Femur (tissue), 1 donor: Measurements from ENCODE around the gene ZC3H12C.

Experiments
- DNase-seq: peaks from one replicate; pipeline ENCODE4 v3.0.0-alpha.2; 2017

ZC3H12C gene

DNA sequence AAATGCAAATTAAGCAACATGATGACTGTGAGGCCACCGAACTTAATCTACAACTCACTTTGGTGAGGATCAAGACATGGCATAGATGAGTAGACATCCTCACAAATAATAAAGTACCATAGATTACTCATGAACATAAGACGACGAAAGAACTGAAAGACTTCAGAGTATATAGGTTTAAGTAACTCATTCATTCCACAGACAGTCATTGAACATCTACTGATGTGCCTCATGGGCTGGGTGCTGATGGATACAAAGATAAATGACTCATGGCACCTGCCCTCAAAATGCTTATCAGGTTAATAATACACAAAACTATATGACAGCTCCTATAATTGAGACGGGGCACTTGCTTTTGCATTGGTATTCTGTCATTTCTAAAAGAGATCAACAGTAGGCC, 63.3 kb downstream of the ZC3H12C start:
- no peak for DNase-seq

DNA sequence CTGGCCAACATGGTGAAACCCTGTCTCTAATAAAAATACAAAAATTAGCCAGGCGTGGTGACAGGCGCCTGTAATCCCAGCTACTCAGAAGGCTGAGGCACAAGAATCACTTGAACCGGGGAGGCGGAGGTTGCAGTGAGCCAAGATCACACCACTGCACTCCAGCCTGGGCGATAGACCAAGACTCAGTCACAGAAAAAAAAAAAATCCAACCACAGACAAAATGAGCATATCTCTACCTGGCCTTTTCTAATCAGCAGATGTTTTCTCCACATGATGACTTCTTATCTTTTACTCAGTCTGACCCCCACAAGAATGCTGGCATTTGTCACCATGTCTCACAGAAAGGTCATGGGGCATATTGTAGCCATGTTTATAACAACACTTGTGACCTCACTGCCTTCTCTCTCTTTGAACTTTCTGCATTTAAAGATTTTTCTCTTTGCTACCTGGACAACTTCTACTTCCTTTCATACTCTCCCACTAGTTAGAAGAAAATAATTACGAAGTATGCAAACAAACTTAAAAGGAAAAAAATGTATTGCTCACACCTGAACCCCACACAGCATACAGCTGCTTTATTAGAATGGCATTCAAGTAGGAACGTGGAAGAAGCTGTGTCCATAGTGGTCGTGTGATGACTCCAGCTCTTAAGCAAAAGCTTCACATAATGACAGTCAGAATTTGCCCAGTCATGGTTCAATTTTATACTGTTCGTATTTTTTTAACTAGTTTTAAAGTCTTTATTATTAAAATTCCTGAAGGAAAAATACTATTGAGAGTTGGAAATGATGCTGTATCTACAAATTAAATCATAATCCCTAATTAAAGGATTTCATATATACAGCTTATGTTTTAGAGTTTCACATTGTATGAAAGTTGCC, 65.4 kb downstream of the ZC3H12C start:
- no peak for DNase-seq

DNA sequence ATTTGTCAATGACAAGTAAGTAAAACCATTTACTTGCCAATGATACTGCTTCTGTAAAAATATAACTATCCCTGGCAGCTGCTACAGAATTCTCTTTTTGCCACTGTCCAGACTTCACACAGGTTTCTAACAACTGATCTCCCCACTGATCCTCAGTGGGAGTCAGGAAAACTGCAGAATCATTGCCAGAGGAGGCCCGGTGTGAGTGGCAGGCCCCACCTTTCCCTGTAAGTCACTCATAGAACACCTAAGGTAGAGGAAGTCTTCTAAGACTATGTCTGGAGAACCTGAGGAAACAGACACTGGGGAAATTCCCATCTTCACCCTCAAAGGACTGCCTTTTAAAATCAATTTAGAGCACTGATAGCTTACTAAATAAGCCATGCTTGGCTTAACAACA, 66.3 kb downstream of the ZC3H12C start:
- DNase-seq: no peak

DNA sequence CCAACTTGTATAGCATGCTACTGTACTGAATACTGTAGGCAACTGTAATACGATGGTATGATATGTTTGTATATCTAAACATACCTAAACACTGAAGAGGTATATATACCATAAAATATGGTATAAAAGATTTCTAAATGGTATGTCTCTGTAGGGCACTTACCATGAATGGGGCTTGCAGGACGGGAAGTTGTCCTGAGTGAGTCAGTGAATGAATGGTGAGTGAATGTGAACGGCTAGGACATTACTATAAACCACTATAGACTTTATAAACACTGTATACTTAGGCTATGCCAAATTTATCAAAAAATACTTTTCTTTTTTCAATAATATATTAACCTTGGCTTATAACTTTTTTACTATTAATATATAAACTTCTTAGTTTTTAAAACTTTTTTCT, 66.8 kb downstream of the ZC3H12C start:
- DNase-seq: no peak

DNA sequence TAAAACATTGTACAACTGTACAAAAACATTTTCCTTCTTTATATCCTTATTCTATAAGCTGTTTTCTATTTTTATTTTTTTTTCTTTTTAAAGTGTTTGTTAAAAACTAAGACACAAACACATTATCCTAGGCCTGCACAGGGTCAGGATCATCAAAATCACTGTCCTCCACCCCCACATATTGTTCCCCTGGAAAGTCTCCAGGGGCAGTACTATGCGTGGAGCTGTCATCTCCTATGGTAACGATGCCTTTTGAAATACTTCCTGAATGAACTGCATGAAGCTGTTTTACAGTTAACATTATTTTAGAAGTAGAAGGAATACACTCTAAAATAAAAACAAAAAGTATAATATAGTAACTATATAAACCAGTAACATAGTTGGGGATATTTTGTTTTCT, 67.2 kb downstream of the ZC3H12C start:
- DNase-seq: no peak

DNA sequence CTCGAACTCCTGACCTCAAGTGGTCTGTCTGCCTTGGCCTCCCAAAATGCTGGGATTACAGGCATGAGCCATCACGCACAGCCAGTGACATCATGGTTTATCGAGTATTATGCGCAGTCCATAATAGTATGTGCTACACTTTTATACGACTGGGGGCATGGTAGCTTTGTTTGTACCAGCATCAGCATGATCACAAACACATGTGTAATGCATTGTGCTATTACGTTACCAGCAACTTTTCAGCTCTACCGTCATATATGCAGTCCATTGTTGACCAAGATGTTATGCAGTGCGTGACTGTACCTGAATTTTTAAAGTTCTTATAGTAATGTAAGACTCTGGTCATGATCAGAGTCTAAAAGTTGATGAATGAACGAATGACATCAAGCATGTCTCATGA, 67.9 kb downstream of the ZC3H12C start:
- no peak for DNase-seq

DNA sequence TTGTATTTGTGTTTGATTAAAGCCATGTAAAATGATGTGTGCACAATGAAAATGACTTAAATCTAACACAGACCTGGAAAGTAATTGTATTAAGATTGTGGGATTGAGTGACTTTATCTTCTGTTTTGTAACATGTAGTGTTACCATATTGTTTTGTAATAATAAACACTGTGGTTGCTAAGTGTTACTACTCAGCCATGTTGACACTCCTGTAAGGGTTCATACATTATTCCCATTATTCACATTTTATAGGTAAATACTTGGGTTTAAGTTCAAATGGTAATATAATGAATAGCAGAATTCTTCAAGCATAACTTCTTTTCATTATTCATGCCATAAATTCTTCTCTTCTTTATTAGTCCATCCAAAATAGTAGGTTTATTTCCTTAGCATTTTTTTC, 69.0 kb downstream of the ZC3H12C start:
- no peak for DNase-seq

DNA sequence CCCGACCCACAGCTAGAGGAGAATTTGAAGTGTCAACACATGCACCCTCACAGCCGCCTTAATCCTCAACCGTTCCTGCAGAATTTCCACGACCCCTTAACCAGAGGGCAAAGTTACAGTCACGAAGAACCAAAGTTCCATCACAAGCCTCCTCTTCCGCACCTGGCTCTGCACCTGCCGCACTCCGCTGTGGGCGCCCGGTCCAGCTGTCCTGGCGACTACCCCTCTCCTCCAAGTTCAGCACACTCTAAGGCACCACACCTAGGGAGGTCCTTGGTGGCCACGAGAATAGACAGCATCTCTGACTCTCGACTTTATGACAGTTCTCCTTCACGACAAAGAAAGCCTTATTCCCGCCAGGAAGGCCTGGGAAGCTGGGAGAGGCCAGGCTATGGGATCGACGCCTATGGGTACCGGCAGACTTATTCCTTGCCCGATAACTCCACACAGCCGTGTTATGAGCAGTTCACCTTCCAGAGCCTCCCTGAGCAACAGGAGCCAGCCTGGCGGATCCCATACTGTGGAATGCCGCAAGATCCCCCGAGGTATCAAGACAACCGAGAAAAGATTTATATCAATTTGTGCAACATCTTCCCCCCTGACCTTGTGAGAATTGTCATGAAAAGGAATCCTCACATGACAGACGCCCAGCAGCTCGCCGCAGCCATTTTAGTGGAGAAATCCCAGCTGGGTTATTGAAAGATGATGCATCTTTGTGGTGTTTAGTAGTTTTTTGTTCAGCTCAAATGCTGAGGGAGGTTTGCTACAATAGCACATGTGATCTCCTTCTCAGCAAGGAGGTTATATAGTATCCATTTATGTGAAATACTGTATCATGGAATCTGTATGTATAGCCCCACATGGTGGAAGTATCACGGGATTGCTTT, 72.1 kb downstream of the ZC3H12C start:
- DNase-seq: no peak

DNA sequence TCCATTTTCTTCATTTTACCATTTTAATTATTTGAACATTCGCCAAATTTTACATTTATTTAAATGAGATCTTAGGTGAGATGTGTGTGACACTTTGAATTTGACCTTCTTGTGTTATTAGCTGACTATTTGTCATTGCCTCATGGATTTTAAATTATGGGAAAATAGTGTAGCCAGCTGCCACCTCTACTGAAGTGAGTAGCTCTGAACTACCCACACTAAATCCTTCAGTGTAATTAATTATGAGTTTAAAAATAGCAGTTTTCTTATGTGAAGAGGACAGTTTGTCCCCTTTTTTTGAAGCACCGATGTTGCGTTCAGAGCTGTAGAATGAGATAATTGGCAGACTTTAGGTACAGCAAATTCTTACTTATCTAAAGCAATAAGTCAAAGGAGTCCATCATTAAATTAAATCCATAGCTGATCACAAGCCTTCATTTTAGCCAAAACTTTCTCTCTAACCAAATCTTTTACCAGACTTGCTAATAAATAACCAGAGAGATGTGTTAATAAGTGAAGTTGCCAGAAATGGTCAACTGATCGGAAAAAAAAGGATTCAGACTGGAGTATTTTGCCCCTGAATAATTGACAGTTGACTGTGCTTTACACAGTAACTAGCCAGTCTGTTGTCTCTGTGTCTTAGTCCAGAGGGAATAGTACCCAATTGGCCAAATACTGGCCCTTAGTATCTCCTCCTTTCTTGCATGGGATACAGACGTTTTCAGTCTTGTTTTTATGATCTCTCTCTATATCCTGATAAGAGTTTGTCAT, 75.0 kb downstream of the ZC3H12C start:
- DNase-seq: no peak

DNA sequence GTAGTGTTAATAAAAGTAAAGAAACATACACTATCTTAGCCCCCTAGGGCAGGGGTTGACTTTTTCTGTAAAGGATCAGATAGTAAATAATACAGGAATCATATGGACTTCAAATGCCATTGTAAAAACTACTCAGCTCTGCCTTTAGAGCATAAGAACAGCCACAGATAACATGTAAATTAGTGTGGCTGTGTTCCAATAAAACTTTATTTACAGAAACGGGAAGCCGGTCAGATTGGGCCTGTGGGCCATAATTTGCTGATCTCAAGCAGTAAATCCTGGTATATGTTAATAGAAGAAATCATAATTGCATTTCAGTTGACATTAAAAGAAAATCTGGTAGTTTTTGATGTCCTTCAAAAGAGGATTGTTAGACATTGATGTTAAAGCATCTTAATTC, 76.5 kb downstream of the ZC3H12C start:
- DNase-seq: no peak

DNA sequence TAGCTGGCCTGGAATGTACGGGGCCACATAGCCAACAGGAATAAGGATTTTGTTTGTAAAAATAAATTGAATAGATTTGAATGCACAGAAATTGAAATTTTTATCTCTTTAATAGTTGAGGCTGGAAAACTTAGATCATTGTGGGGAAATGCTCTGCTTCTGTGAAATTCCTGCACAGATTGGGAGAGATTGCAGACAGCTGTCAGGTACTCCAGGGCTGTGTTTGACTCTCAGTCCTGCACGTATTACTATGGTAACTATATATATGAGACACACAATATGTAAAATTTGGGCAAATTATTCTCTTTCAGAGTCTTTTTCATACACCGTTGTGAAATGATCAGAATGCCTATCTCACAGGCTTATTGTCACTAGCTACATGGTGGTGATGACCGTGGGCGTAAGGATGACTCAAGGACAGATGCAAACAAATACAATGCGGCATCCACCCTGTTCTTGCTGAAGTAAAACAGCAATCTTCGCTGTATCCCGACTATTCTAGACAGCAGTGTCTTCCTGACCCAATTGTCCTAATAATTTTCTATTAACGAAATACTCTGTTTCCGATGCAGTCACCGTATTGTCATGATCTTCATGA, 79.4 kb downstream of the ZC3H12C start:
- no peak for DNase-seq

DNA sequence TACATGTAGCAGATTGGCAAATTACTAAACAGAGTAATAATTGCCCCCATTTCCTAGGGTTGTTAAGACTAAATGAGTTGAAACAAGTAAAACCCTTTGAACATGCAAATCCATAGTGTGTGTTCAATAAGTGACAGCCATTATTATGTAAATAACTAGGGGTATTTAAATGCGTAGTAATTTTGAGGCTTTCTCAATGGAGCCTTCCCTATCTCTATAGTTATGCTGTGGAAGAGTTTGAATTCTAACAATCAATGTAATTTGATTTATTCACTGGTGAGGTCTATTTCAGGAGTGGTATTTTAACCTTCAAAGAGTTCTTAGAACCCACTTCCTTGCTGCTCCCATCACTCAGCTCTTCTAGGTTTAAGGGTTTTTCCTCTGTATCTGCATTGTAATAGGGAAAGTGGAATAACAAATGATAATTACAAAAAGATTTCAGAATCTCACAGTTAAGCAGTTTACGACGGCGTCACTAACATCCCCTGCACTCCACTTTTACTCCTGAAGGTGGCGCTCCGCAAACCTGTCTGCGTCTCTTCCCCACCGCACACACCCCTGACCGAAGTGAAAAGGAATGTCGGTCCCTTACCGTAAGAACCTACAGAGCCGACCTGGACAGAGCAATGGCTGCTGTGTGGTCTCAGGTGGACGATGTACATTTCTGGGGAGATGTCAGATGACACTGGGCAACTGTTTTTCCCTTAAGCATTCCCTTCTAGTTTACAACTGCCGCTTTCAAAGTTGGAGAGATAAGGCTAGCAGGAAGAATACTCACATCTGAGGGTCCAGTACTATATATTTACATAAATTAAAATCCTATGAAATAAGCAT, 80.8 kb downstream of the ZC3H12C start:
- peak; percentile 58 for DNase-seq

DNA sequence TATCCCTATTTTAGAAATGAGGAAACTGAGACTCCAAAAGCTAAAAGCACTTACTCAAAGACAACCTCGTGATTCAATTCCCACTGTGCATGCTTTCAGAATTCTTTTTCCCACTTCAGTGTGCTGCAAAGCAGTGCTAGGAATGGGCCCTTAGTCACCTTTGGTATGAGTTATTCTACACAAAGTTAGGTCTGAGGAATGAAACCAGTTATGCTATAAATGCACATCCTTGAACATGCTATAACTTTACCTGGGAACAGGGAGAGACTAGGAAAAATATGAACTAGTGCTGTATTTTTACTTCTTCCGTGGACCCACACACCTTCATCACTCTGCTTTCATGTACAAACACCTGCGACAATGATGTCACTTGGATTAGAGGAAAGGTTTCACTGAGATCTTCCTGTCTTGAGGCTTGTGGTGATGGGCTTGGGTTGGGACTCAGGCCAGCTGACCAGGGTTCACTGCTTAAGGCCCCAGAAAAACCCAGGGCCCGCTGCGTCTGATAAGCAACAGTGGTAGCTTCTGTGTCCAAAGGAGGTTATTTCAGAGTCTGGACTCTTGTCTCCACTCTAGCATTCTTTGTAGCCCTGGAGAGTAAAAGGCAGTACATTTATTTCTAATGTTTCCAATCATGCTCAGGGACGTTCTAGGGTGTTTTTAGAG, 81.6 kb downstream of the ZC3H12C start:
- no peak for DNase-seq

DNA sequence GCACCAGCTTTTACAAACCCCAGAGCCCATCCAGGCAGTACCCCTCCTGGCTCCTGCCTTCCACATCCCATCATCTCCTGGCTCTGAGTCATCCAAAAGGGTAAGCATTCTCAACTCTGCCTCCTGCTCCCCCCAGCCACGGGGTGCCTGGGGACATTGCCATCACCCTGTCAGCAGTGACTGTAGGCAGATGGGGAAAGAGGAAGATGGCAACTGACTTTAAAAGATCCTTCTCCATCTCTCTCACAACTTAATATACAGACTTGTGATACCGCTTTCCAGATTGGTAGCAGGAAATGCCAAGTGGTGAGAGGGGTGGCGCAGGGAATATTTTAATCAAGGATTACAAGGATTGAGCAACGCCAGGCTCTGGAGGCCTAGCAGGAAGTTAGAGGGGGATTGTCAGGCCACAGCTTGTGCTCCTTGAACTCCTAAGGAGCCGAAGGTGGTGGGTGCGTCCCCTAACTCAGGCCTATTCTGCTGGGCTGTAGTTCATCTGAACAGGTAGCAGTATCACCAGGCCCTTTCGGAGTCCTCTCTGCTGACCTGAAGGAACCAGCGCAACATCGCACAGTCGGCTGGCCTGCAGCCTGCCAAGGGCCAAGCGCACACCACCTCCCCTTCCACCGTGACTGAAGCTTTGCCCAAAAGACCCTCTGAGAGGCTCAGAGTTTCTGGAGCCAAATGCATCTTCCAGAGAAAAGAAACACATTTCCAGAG, 83.3 kb downstream of the ZC3H12C start:
- no peak for DNase-seq

DNA sequence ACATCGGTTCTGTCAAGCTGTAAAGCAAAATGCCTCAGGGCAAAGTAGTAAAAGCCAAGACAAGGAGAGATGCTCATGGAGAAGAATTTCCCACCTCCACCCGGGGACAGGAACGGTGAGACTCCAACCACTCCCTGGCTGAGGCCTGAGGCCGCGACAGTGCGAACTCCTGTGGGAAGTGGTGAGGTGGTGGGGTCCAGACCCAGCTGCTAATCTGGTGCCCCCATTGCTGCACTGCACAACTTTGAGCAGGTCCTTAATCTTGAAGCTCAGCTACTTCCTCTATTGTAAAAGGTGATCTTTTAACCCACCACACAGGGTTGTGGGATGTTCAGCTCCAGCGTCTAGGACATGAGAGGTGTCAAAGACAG, 83.9 kb downstream of the ZC3H12C start:
- no peak for DNase-seq

DNA sequence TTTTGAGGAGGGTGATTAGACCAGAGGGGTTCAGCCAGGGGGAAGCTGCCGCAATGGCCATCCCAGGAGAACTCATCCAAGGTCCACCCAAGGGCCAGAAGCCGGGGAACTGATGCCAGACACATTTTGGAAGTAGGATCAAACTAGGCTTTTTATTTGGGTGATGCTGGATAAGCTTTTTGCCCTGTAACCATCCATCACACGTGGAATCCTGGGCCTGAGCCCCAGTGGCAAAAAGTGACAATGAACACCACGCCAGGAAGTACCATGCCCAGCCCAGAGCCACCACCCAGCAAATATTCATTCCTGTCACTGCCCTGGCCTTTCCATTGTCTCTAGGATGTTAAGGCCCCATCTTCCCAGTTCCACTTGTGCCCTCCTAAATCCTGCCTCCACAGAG, 85.9 kb downstream of the ZC3H12C start:
- DNase-seq: no peak

DNA sequence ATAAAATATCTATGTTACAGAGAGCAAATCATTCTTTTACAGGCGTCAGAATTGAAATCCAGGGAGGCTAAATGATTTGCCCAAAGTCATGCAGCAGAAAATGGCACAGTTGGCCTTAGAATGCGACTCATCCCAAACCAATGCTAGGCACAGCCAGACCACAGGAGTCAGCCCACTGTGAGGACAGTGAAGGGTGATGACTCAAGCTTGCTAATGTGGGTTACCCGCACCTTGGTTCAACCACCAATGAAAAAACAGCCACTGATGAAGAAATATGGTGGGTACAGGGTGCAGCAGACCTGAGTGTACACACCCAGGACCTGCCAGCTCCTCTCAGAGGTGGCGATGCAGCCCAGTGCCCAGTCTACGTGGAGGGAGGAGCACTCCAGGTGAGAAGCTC, 89.7 kb downstream of the ZC3H12C start:
- DNase-seq: no peak

DNA sequence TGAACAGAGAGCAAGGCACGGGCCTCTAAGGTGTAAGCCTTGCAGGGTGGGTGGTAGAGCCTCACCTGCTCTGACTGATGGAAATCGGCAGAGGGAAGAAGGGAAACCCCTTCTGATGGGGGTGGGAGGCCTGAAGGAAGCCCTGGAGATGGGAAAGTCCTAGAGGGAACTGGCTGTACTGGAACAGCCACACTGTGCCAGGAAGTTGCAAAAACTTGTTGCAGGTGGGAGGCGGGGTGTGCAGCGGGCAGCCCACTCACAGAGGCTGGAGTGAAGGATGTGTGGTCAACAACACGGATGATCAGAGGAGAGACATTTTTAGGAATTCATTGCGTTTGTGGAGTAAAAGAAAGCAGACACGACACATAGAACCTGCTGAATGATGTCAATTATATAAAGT, 91.3 kb downstream of the ZC3H12C start:
- no peak for DNase-seq

DNA sequence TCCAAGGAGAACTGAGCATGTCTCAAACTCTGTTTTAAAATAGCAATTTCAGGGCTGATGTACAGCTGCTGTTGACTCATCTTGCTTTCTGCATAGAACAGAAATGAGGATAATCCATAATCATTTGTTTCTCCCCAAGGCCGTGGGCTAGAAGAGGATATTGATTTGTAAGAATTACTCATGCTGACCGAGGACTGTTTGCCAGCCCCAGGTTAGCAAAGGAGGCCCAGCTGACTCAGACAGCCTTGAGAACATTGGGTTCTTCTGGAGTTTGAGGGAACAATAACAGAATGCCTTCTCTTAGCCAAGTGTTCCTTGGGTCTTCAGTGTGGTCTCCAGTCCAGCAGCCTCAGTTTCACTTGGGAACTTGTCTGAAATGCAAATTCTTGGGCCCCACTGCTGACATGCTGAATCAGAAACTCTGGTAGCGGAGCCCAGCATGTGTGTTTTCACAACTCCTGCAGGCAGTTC, 92.0 kb downstream of the ZC3H12C start:
- DNase-seq: no peak

DNA sequence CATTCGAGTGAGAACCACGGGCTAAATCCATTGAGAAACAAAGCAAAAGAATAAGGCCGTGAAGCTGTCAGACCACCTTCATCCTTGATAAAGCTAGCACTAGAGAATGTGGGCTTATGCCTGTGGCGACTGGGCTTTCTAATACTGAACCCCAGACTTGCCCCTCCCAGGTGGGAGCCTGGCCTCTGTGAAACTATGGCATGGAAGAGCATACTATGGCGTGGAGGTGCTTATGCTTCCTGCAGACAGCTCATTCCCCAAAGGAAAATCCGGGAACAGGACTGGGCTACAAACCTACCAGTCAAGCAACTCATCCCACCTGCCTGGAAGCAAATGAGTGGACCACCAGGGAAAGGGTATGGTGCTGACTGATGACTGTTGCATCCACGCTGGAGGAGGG, 92.4 kb downstream of the ZC3H12C start:
- no peak for DNase-seq

DNA sequence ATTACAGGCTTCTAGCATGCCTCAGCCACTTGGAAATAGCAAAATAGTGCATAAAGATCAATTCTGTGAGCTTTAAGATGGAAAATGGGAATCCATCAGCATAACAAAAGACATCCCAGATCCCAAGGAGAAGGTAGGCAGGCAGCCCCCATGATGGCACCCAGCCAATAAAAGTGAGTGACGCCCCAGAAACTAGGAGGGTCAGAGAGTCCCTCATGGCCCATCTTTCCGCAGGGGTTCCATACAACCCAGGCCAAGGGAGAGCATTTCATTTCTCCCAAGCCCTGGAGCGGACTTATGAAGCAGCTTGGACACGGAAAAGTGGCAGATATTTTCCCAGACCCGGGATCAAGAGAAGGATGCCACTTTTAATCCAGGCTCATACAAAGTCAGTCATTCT, 93.3 kb downstream of the ZC3H12C start:
- DNase-seq: no peak
